Urinary bladder (tissue), 4 donors: ENCODE measurements around the gene ATP7A. TPM values are rescaled to one million over a fixed set of nuclear protein-coding genes. Genes with fewer than 3 reads are reported as not detected.
"Not testable (repeated sequence)": the region's sequence is repeated elsewhere in the genome, so short reads cannot be mapped to it uniquely, and the experiment has no call there.

Experiments used
- DNase-seq: peaks from one replicate; pipeline ENCODE4 v3.0.0-alpha.2; 2015; ENCODE audit errors: extremely low spot score
- H3K27ac ChIP-seq: one replicate; pipeline ENCODE4 v1.5.1; 2013; ENCODE audit warnings: low read depth, mild to moderate bottlenecking, moderate library complexity
- H3K36me3 ChIP-seq: one replicate; pipeline ENCODE4 v1.6.1; 2013; ENCODE audit warnings: mild to moderate bottlenecking, moderate library complexity; ENCODE audit not compliant: insufficient read depth
- H3K4me1 ChIP-seq: one replicate; pipeline ENCODE4 v1.6.1; 2013; ENCODE audit warnings: mild to moderate bottlenecking, moderate library complexity; ENCODE audit not compliant: insufficient read depth
- H3K4me3 ChIP-seq: one replicate; pipeline ENCODE4 v1.5.1; 2013; ENCODE audit warnings: low read depth, low read length
- WGBS: extraction: QIAGEN DNeasy Blood & Tissue Kit; methylation state at CpG from one replicate; pipeline ENCODE4 v1.1.7; 2013; 5-methylcytosine and 5-hydroxymethylcytosine counted together
- polyA plus RNA-seq: library from polyadenylated mRNA; stranded (reverse); fragments of 200-250 nt; gene quantifications from one replicate; pipeline ENCODE4 v1.2.3, GENCODE V29; 2013
- total RNA-seq: library from RNA; depleted of rRNA; stranded (reverse); fragments of >200 nt; gene quantifications from one replicate; pipeline ENCODE4 v1.2.3, GENCODE V29; 2014
- donor health status: healthy with polysubstance abuse.
- donor health status: healthy.

ATP7A gene
- total and polyA plus RNA-seq, 2 donors = 5.1 to 29.6 TPM

DNA sequence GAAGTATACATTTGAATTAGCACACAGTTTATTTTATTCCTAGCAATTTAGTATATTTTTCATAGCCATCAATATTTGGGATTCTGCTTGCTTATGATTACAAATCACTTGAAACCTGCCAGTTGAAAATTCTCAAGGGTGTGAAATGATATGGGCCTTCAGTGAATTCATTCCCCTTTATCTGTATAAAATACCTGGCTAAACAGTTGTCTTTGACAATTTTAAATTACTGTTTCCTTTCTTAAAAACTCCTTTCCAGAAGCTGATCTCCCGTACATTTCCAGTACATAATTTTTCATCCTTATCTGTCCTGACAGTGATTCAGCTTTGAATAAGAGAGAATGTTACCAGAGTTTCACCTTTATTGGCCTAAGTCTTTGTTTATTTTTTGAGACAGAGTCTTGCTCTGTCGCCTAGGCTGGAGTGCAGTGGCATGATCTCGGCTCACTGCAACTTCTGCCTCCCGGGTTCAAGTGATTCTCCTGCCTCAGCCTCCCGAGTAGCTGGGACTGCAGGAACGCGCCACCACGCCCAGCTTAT is 13.9 kb downstream of the ATP7A start:
- Histone ChIP-seq H3K27ac (no peak overlapping the region), H3K4me1 (no peaks in the 10 kb centered on the region), H3K4me3 (no peak overlapping the region), H3K36me3 (no peaks in the 10 kb centered on the region)
- no peak for DNase-seq
- 86% methylated on average over 8 of the region's 8 CpGs for WGBS

DNA sequence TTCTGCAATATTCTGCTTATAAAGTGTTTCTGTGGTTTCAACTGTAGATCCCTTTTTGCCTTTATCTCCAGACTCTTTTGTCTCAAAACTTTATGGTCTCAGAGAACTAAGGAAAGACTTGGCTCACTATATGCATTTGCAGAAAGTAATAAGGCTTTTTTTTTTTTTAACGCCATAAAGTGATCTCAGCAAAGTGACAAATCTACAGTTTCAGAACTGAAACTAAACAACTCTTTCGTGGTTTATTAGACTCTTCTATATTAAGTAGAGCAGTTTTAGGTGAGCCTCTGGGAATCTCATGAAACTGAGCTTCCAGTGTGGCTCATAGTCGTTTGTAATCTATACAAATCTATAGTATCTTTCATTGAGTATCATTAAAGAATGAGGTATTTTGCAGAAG is 15.3 kb downstream of the ATP7A start:
- Histone ChIP-seq H3K4me3 (no peak overlapping the region), H3K36me3 (no peaks in the 10 kb centered on the region), H3K27ac (no peak overlapping the region), H3K4me1 (no peaks in the 10 kb centered on the region)
- no peak for DNase-seq
- 36% methylated on average over 3 of the region's 3 CpGs for WGBS

DNA sequence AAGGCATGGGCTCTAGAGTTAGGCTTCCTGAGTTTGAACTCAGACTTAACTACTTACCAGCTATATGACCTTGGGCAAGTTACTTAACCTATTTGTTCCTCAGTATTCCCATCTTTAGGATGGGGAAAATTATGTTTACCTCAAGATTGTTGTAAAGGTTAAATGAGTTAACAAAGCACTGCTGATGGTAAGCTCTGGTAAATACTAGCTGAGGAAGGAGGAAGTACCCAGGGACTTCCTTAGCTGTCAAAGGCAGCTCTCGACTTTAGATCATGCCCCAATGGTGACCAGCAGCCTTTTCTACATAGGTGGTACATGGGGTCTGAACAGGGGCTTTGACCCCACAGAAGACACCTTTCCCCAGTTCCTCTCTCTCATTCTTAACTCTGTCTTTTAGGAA is 20.1 kb downstream of the ATP7A start:
- WGBS = 85% methylated on average over 1 of the region's 1 CpG
- no peak overlapping the region for H3K27ac ChIP-seq
- DNase-seq = no peak
- H3K4me3 ChIP-seq = no peak overlapping the region
- H3K4me1 ChIP-seq = no peaks in the 10 kb centered on the region
- H3K36me3 ChIP-seq = no peaks in the 10 kb centered on the region

DNA sequence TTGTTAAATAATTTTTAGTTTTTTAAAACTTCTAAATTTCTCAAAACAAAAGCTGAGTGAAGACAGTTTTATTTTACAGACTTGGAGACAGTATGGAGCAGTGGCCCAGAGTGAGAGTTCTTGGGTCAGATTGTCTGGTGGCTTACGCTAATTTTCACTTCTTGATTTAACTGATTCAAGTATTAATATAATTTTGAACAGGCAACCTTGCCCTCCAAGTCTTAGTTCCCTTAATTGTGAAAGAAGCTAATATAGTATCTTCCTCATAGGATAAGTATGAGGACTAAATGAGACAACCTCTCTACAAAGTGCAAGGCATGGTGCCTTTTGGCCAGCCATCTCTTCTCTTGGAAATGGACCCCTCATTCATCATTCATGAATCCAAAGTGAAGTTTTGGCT is 25.4 kb downstream of the ATP7A start:
- Histone ChIP-seq H3K4me1 (no peaks in the 10 kb centered on the region), H3K27ac (no peak overlapping the region), H3K4me3 (no peak overlapping the region), H3K36me3 (no peaks in the 10 kb centered on the region)
- DNase-seq = no peak
- 72% methylated on average over 1 of the region's 1 CpG for WGBS

DNA sequence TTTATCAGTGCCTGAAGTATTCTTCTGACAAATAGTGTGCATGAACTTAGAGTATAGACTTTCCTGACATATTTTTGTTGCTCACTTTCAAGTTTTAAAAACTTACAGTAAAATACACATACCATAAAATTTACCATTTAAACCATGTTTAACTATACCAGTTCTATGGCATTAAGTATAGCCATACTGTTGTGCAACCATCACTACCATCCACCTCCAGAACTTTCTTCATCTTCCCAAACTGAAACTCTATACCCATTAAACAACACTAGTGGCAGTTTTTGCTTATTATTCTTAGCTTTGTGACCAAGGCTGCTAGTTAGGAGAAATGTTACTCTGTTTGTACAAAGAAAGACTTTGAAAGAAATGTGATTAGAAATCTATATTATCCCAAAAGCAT is 25.8 kb downstream of the ATP7A start:
- no peak for DNase-seq
- no peak overlapping the region for H3K27ac ChIP-seq
- no peaks in the 10 kb centered on the region for H3K36me3 ChIP-seq
- H3K4me1 ChIP-seq = no peaks in the 10 kb centered on the region
- H3K4me3 ChIP-seq = no peak overlapping the region

DNA sequence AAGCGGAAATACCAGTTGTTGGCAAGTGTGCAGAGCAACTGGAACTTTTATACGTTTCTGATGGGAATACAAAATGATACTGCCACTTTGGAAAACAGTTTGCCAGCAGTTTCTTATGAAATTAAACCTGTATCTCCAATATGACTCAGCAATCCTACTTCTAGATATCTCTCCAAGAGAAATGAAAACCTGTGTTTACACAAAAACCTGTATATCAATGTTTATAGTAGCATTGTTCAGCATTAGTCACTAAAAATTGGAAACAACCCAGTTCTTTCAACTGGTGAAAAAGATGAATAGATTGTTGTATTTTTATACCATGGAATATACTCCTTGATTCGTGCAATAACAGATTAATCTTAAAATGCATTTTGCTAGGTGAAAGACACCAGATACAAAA is 26.8 kb downstream of the ATP7A start:
- WGBS = 37% methylated on average over 3 of the region's 3 CpGs

DNA sequence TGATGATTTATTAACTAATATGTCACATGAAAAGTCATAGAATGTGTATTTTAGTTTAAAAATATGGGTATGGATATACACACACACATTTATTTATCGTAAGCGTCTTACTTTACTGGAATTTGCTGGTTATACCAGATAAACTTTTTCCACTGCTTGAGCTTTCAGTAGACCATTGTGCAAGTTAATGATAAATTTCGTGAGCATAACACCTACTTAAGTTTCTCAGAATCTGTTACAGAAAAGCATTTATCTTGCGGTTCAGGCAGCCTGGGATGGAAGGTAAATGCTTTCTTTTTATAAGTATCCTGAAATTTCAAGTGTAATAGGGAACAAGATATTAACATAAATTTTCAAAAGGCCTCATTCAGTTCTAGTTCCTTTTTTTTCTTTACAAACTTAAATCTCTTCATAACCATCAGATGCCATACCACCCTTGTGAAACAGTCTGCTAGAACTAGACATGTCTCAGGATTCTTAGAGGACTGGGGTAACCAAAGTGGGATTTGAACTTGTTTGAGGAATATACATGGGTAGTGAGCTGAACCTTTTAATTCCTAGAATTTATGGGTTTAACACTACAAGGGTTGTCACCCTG is 27.7 kb downstream of the ATP7A start:
- no peak for DNase-seq
- no peak overlapping the region for H3K27ac ChIP-seq
- no peaks in the 10 kb centered on the region for H3K36me3 ChIP-seq
- WGBS = 86% methylated on average over 4 of the region's 4 CpGs
- H3K4me3 ChIP-seq = no peak overlapping the region
- no peaks in the 10 kb centered on the region for H3K4me1 ChIP-seq

More for the DNA sequence above, 26.8 kb downstream of the ATP7A start:
- H3K4me1 ChIP-seq = no peaks in the 10 kb centered on the region
- no peak for DNase-seq
- no peaks in the 10 kb centered on the region for H3K36me3 ChIP-seq
- H3K27ac ChIP-seq = no peak overlapping the region
- no peak overlapping the region for H3K4me3 ChIP-seq

DNA sequence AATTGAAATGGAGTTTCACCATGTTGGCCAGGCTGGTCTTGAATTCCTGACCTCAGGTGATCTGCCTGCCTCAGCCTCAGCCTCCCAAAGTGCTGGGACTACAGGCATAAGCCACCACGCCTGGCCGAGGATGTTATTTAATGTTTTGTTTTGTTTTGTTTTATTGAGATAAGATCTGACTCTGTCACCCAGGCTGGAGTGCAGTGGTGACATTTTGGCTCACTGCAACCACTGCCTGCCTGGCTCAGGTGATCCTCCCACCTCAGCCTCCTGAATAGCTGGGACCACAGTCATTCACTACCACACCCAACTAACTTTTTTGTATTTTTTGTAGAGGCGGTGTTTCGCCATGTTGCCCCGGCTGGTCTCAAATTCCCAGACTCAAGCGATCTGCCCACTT is 34.5 kb downstream of the ATP7A start:
- not testable (repeated sequence) for DNase-seq, H3K36me3 ChIP-seq, H3K4me1 ChIP-seq, H3K4me3 ChIP-seq, H3K27ac ChIP-seq
- WGBS = 97% methylated on average over 6 of the region's 6 CpGs

DNA sequence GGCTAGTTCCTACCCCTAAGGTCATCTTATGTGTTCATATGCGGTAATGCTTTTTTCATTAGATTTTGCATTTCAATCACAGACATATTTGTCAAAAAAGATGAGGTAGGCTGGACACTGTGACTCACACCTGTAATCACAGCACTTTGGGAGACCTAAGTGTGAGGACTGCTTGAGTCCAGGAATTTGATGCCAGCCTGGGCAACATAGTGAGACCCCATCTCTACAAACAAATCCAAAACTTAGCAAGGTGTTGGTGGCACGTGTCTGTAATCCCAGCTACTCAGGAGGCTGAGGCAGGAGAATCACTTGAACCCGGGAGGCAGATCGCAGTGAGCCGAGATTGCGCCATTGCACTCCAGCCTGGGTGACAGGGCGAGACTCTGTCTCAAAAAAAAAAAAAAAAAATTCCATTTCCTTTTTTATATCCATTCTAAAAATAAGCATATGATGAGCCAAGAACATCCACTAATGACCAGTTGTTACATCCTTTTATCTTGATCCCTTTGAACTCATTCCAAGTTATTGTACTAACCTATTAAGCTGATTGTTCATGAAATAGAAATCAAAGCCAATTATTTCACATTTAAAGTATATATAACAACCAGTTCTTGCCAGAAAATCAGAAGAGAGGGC is 35.5 kb downstream of the ATP7A start:
- no peaks in the 10 kb centered on the region for H3K36me3 ChIP-seq
- H3K27ac ChIP-seq = no peak overlapping the region
- DNase-seq = no peak
- 91% methylated on average over 7 of the region's 7 CpGs for WGBS
- H3K4me1 ChIP-seq = no peaks in the 10 kb centered on the region
- no peak overlapping the region for H3K4me3 ChIP-seq

DNA sequence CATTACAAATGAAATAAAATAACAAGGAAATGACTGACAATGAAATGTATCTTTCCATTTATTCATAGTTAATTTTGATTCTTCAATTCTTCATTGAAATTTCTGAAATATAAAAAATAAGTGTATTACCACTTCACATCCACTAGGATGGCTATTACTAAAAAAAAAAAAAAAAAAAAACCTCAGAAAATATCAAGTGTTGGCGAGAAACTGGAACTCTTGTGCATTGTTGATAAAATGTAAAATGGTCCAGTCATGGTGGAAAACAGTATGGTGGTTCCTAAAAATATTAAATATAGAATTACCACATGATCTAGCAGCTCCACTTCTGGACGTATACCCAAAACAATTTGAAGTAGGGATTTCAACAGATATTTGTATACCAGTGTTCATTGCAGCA is 36.1 kb downstream of the ATP7A start:
- no peak overlapping the region for H3K4me3 ChIP-seq
- no peak overlapping the region for H3K27ac ChIP-seq
- DNase-seq = no peak
- H3K4me1 ChIP-seq = no peaks in the 10 kb centered on the region
- no peaks in the 10 kb centered on the region for H3K36me3 ChIP-seq
- WGBS = 95% methylated on average over 2 of the region's 2 CpGs

DNA sequence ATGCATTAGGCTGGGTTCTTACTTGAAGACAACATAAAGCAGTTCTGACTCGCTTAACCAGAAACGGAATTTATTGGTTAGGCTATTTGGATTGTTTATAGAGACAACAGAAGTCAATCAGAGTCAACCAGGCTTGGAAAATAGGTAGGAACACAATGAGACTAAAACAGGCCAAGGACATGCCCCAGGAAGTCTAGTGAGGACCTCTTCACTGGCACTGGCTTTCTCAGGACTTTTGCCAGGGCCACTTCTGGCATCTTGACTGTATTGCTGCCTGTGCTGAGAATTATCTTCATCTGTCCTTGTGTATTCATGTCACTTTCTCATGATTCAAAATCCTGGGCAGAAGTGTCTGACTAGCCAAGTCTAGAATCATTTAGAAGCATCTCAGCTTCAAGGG is 39.3 kb downstream of the ATP7A start:
- H3K4me1 ChIP-seq = no peaks in the 10 kb centered on the region
- H3K4me3 ChIP-seq = no peak overlapping the region
- H3K27ac ChIP-seq = no peak overlapping the region
- no peak for DNase-seq
- 80% methylated on average over 2 of the region's 2 CpGs for WGBS
- H3K36me3 ChIP-seq = no peaks in the 10 kb centered on the region

DNA sequence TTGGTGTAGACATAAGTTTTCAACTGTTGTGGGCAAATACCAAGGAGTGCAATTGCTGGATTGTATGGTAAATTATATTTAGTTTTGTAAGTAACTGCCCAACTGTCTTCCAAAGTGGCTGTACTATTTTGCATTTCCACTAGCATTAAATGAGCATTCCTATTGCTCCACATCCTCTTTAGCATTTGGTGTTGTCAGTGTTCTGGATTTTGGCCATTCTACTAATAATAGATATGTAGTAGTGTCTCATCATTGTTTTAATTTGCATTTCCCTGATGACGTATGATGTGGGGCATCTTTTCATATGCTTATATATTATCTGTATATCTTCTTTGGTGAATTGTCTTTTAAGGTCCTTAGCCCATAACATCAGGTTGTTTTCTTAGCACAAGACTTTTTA is 41.7 kb downstream of the ATP7A start:
- Histone ChIP-seq H3K4me3 (no peak overlapping the region), H3K4me1 (no peaks in the 10 kb centered on the region), H3K27ac (no peak overlapping the region), H3K36me3 (no peaks in the 10 kb centered on the region)
- 69% methylated on average over 1 of the region's 1 CpG for WGBS
- DNase-seq = no peak

DNA sequence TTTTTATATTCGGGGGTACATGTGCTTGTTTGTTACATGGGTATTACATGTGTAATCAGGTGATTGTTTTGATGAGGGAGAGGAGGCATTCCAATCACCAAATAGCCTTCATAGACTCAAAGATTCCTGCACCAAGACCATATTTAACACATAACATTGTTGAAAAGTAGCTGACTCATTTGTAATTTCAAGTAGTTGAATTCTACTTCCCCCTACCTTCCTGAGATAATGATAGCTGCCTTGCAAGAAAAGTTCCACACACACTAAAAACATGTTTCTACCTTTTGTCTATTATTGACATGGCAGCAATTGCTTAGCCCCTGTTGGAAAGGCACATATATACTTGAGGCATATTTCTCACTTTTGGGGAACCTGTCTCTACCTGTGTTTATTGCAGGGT is 42.8 kb downstream of the ATP7A start:
- DNase-seq = no peak
- H3K4me3 ChIP-seq = no peak overlapping the region
- H3K36me3 ChIP-seq = no peaks in the 10 kb centered on the region
- 70% methylated on average over 1 of the region's 1 CpG for WGBS
- no peaks in the 10 kb centered on the region for H3K4me1 ChIP-seq
- no peak overlapping the region for H3K27ac ChIP-seq

DNA sequence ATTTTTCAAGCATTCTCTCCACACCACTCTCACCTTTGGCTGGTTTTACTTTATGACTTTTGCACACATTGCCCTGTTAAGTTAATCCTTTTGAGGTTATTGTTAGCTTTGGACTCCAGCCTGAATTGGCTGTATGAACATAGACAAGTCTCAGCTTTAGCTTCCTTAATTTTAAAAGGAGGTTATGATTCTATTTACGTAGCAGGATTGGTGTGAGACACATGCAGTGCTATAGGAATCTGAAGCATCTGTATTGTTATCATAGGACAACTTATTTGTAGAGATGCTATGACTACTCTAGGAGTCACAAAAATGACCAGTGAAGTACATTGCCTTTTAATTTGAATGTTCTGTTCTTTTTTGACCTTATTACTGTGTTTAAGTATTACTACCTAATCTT is 43.2 kb downstream of the ATP7A start:
- H3K36me3 ChIP-seq = no peaks in the 10 kb centered on the region
- DNase-seq = no peak
- H3K4me3 ChIP-seq = no peak overlapping the region
- 46% methylated on average over 1 of the region's 1 CpG for WGBS
- H3K4me1 ChIP-seq = no peaks in the 10 kb centered on the region
- H3K27ac ChIP-seq = no peak overlapping the region
